ENCODE measurements around the gene GATM. TPM values are rescaled to one million over a fixed set of nuclear protein-coding genes. Genes with fewer than 3 reads are reported as not detected.

Gene GATM
- total and polyA plus RNA-seq, 2 of the 8 experiments (the other 6 are each of a cell fraction or from before 2014, with no cell fraction given): 10.2 to 15.1 TPM

DNA sequence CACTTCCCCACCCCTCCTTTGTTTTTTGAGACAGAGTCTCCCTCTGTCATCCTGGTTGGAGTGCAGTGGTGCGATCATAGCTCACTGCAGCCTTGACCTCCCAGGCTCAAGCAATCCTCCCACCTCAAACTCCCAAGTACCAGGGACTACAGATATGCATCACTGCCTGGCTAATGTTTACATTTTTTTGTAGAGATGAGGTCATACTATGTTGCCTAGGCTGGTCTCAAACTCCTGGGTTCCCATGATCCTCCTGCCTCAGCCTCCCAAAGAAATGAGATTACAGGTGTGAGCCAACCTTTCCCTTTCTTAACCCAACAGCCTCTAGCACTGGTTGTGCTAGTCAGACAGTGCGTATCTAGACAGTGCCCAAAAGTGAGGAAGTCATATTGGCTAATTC, 6.4 kb upstream of the GATM start:
- Histone ChIP-seq H3K4me1 (replicated peaks in 1 of 4; ENCODE audit: control insufficient read depth in 3 of 4, insufficient read depth in 4 of 4, low read length in 3 of 4) (no peaks in the 10 kb centered on the region), H4K8ac (ENCODE audit: extremely low read depth, insufficient read depth, low read length) (no peak overlapping the region), H4K5ac (ENCODE audit: insufficient read length, low read depth, low read length) (no peak overlapping the region), H3K9me3 (ENCODE audit: insufficient read depth in 2 of 2, low read depth in 1 of 2, low read length in 1 of 2) (no peaks in the 10 kb centered on the region), H3K23ac (ENCODE audit: insufficient read length) (no peak overlapping the region), H3K36me3 (ENCODE audit: control insufficient read depth in 2 of 4, insufficient read depth in 4 of 4, low read length in 3 of 4) (no peaks in the 10 kb centered on the region), H3K23me2 (ENCODE audit: low read depth, low read length) (no peaks in the 10 kb centered on the region), H2BK15ac (ENCODE audit: low read length) (no peak overlapping the region), H3K4me2 (ENCODE audit: insufficient read depth in 1 of 2, low read depth in 2 of 2, low read length in 2 of 2) (no peak overlapping the region), H2BK5ac (ENCODE audit: low read depth, low read length) (no peak overlapping the region), H3K4me3 (ENCODE audit: extremely low read depth in 1 of 4, insufficient read depth in 2 of 4, low read depth in 3 of 4, low read length in 4 of 4) (no peak overlapping the region), H3K56ac (replicated peaks; ENCODE audit: insufficient read length, low read depth, low read length) (no peak overlapping the region), H4K20me1 (replicated peaks in 1 of 2; ENCODE audit: control insufficient read depth in 1 of 2, insufficient read depth in 2 of 2, low read length in 2 of 2) (no peaks in the 10 kb centered on the region), H3K9ac (replicated peaks in 1 of 4; ENCODE audit: extremely low read depth in 1 of 4, low read depth in 3 of 4, low read length in 3 of 4) (no peak overlapping the region), H4K91ac (replicated peaks; ENCODE audit: insufficient read length, low read length) (no peak overlapping the region), H3K27me3 (replicated peaks in 1 of 4; ENCODE audit: control insufficient read depth in 3 of 4, extremely low read depth in 1 of 4, insufficient read depth in 3 of 4, low read length in 3 of 4) (no peaks in the 10 kb centered on the region), H2BK12ac (ENCODE audit: low read depth, low read length) (no peak overlapping the region), H3K79me2 (ENCODE audit: control insufficient read depth in 1 of 2, insufficient read depth in 2 of 2, low read length in 2 of 2) (no peaks in the 10 kb centered on the region), H3K18ac (ENCODE audit: extremely low read depth, low read length) (no peak overlapping the region), H3K27ac (ENCODE audit: low read depth, low read length) (no peak overlapping the region), H3K79me1 (ENCODE audit: low read depth, low read length) (no peaks in the 10 kb centered on the region), H2BK120ac (replicated peaks; ENCODE audit: low read depth, low read length) (no peak overlapping the region), H2AFZ (ENCODE audit: low read length) (no peak overlapping the region), H2BK20ac (ENCODE audit: low read length) (no peak overlapping the region), H2AK5ac (ENCODE audit: low read depth, low read length) (no peak overlapping the region), H3K14ac (ENCODE audit: insufficient read length) (no peak overlapping the region), H3K4ac (replicated peaks; ENCODE audit: insufficient read length, low read depth, low read length) (no peak overlapping the region)
- 81% methylated on average over 2 of the region's 2 CpGs; no CpG with 5 or more reads in 1 of the 2 experiments for WGBS, 2 experiments (ENCODE audit: extremely low coverage in 1 of 2, insufficient coverage in 1 of 2, insufficient read length in 1 of 2, insufficient replicate concordance in 2 of 2, low coverage in 1 of 2, low lambda C conversion rate in 2 of 2, missing lambda C conversion rate in 1 of 2)
- CTCF ChIA-PET (ENCODE audit: partially characterized antibody): interaction anchor here (0.7 to 8.7 kb wide), 8 partner anchors 14 to 222 kb away, joined by 3 to 60 read pairs (median 3); no protein-coding TSS in a partner anchor
- no peak for FAIRE-seq
- POLR2A ChIA-PET (ENCODE audit: partially characterized antibody): interaction anchor here (1.2 kb wide), 1 partner anchor 18 kb away, joined by 4 read pairs; a partner anchor contains a TSS
- no peak for DNase-seq (ENCODE audit: low read depth in 1 of 2, low spot score in 2 of 2)
- TF ChIP-seq, protein P1, sequence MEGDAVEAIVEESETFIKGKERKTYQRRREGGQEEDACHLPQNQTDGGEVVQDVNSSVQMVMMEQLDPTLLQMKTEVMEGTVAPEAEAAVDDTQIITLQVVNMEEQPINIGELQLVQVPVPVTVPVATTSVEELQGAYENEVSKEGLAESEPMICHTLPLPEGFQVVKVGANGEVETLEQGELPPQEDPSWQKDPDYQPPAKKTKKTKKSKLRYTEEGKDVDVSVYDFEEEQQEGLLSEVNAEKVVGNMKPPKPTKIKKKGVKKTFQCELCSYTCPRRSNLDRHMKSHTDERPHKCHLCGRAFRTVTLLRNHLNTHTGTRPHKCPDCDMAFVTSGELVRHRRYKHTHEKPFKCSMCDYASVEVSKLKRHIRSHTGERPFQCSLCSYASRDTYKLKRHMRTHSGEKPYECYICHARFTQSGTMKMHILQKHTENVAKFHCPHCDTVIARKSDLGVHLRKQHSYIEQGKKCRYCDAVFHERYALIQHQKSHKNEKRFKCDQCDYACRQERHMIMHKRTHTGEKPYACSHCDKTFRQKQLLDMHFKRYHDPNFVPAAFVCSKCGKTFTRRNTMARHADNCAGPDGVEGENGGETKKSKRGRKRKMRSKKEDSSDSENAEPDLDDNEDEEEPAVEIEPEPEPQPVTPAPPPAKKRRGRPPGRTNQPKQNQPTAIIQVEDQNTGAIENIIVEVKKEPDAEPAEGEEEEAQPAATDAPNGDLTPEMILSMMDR (IDR thresholded peaks at IDR 0.05; ENCODE audit: control extremely low read depth in 1 of 3, insufficient read depth in 1 of 3, low read depth in 1 of 3, low read length in 3 of 3): no peak
- TF ChIP-seq POU5F1 (IDR thresholded peaks at IDR 0.05; ENCODE audit: low read depth, low read length) (no peak), BCL11A (IDR thresholded peaks at IDR 0.05; ENCODE audit: low read depth in 2 of 2, low read length in 2 of 2) (no peak), FOSL1 (IDR thresholded peaks at IDR 0.05; ENCODE audit: insufficient read depth, low read depth, low read length) (no peak), TAF7 (optimal IDR thresholded peaks at IDR 0.05; ENCODE audit: borderline replicate concordance, low read depth, low read length) (no peak), TBP (IDR thresholded peaks at IDR 0.05; ENCODE audit: low read depth, low read length) (no peak), HDAC6 (IDR thresholded peaks at IDR 0.05; ENCODE audit: low read depth, low read length) (no peak), KDM5A (IDR thresholded peaks at IDR 0.05; ENCODE audit: low read length) (no peak), ZNF274 (IDR thresholded peaks at IDR 0.05; ENCODE audit: borderline replicate concordance, extremely low read depth, low read length) (no peak)
- TF ChIP-seq, protein P2, sequence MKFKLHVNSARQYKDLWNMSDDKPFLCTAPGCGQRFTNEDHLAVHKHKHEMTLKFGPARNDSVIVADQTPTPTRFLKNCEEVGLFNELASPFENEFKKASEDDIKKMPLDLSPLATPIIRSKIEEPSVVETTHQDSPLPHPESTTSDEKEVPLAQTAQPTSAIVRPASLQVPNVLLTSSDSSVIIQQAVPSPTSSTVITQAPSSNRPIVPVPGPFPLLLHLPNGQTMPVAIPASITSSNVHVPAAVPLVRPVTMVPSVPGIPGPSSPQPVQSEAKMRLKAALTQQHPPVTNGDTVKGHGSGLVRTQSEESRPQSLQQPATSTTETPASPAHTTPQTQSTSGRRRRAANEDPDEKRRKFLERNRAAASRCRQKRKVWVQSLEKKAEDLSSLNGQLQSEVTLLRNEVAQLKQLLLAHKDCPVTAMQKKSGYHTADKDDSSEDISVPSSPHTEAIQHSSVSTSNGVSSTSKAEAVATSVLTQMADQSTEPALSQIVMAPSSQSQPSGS (IDR thresholded peaks at IDR 0.05; ENCODE audit: low read length): no peak

Measured in H1 (cell line).